ENCODE data around the gene ARHGAP45.

GRCh38 chr19:1079566-1080111, 12.7 kb downstream of the ARHGAP45 start:
- TF ChIP-seq CTCF (IDR thresholded peaks at IDR 0.05; ENCODE audit: low read depth, low read length) = no peak
- no peak for TF ChIP-seq EZH2phosphoT487 (IDR thresholded peaks at IDR 0.05; ENCODE audit: low read depth)
